Fibroblast of lung (primary cell): ENCODE results near the gene DCTN4.

Source experiments
- EZH2 ChIP-seq: IDR thresholded peaks from 2 replicates; pipeline ENCODE4 v1.5.1; 2012; ENCODE audit warnings: low read length, control low read depth, mild to moderate bottlenecking; ENCODE audit errors: missing control alignments
- TF ChIP-seq, protein P1 (sequence below), 2 donors: IDR thresholded peaks in 1 of 2; conservative IDR thresholded peaks in 1 of 2; 1 replicate in 1 of 2; 2 replicates in 1 of 2; pipeline ENCODE4 v1.5.1; 2011 to 2012; ENCODE audit warnings: low read length in 2 of 2, control low read depth in 1 of 2, inconsistent platforms in 1 of 2, low read depth in 1 of 2, mild to moderate bottlenecking in 1 of 2

DNA sequence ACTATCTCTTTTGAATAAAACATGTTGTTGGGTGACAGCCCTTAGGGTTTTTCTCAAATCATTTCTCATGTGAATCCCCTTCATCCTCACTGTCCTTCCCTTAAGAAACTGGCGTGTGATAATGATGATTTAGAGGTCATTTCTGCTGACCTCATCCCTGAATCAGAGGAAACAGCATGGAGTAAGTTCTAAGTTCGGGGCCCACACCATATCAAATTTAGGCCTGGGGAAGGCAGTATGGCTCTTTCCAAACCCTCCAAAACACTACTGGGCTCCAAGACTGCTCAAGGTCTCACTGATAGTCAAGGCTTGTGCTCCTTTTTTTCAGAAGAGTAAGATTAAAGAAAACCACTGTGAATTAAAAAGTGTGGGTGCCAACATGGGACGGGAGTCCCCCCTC, 18.9 kb upstream of the DCTN4 start:
- TF ChIP-seq, protein P1, sequence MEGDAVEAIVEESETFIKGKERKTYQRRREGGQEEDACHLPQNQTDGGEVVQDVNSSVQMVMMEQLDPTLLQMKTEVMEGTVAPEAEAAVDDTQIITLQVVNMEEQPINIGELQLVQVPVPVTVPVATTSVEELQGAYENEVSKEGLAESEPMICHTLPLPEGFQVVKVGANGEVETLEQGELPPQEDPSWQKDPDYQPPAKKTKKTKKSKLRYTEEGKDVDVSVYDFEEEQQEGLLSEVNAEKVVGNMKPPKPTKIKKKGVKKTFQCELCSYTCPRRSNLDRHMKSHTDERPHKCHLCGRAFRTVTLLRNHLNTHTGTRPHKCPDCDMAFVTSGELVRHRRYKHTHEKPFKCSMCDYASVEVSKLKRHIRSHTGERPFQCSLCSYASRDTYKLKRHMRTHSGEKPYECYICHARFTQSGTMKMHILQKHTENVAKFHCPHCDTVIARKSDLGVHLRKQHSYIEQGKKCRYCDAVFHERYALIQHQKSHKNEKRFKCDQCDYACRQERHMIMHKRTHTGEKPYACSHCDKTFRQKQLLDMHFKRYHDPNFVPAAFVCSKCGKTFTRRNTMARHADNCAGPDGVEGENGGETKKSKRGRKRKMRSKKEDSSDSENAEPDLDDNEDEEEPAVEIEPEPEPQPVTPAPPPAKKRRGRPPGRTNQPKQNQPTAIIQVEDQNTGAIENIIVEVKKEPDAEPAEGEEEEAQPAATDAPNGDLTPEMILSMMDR (conservative IDR thresholded peaks at IDR 0.05 in 1 of 2, IDR thresholded peaks at IDR 0.05 in 1 of 2; ENCODE audit: low read depth in 1 of 2, low read length in 2 of 2) = no peak
- TF ChIP-seq EZH2 = no peak
